Measurements from ENCODE around the gene C2CD4C.
A peak's percentile ranks its signal among the peaks of the same experiment; 100 is the strongest.

The C2CD4C gene

GRCh38 chr19:374183-374885 is 34.6 kb downstream of the C2CD4C start:
- TF ChIP-seq CTCF (IDR thresholded peaks at IDR 0.05; ENCODE audit: low read depth, low read length) = no peak
- Histone ChIP-seq H3K4me1 (no peaks in the 10 kb centered on the region), H3K36me3 (no peaks in the 10 kb centered on the region), H3K9me3 (no peaks in the 10 kb centered on the region), H3K27me3 (peaks cover 10% of the 10 kb centered on the region; the same call in 1 of the 2 replicates), H3K4me3 (ENCODE audit: low read depth, low read length) (no peak overlapping the region)
- DNase-seq = no peak

- no peaks in the 10 kb centered on the region for H3K9me3 ChIP-seq
- DNase-seq = no peak
- H3K4me3 ChIP-seq (ENCODE audit: low read depth, low read length) = no peak overlapping the region
- no peaks in the 10 kb centered on the region for H3K36me3 ChIP-seq
- peaks cover 10% of the 10 kb centered on the region; the same call in 1 of the 2 replicates for H3K27me3 ChIP-seq
- TF ChIP-seq CTCF (IDR thresholded peaks at IDR 0.05; ENCODE audit: low read depth, low read length) = no peak
- no peaks in the 10 kb centered on the region for H3K4me1 ChIP-seq
Measured at GRCh38 chr19:373391-374182, 35.4 kb downstream of the C2CD4C start.

- DNase-seq = no peak
- no peaks in the 10 kb centered on the region for H3K4me1 ChIP-seq
- H3K9me3 ChIP-seq = no peaks in the 10 kb centered on the region
- H3K36me3 ChIP-seq = no peaks in the 10 kb centered on the region
- no peak for TF ChIP-seq CTCF (IDR thresholded peaks at IDR 0.05; ENCODE audit: low read depth, low read length)
- H3K4me3 ChIP-seq (ENCODE audit: low read depth, low read length) = no peak overlapping the region
- peaks cover 10% of the 10 kb centered on the region; the same call in 1 of the 2 replicates for H3K27me3 ChIP-seq
Measured at GRCh38 chr19:372306-372890, 36.5 kb downstream of the C2CD4C start.

GRCh38 chr19:371501-372168 is 37.3 kb downstream of the C2CD4C start:
- Histone ChIP-seq H3K4me3 (ENCODE audit: low read depth, low read length) (no peak overlapping the region), H3K27me3 (peaks cover 15% of the 10 kb centered on the region), H3K4me1 (no peaks in the 10 kb centered on the region), H3K36me3 (no peaks in the 10 kb centered on the region), H3K9me3 (no peaks in the 10 kb centered on the region)
- TF ChIP-seq CTCF (IDR thresholded peaks at IDR 0.05; ENCODE audit: low read depth, low read length) = 0 out of 2 replicates have a peak, but pooled peaks have one; percentile 7
- DNase-seq = no peak

GRCh38 chr19:370641-371330 is 38.2 kb downstream of the C2CD4C start:
- DNase-seq = no peak
- no peak for TF ChIP-seq CTCF (IDR thresholded peaks at IDR 0.05; ENCODE audit: low read depth, low read length)
- H3K36me3 ChIP-seq = no peaks in the 10 kb centered on the region
- no peaks in the 10 kb centered on the region for H3K4me1 ChIP-seq
- H3K27me3 ChIP-seq = peaks cover 15% of the 10 kb centered on the region
- H3K9me3 ChIP-seq = no peaks in the 10 kb centered on the region
- no peak overlapping the region for H3K4me3 ChIP-seq (ENCODE audit: low read depth, low read length)

Measured in BE2C (cell line).